ENCODE data around the gene XAGE1A.
"Not testable (repeated sequence)": the region's sequence is repeated elsewhere in the genome, so short reads cannot be mapped to it uniquely, and the experiment has no call there.

Gene XAGE1A, protein sequence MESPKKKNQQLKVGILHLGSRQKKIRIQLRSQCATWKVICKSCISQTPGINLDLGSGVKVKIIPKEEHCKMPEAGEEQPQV

DNA sequence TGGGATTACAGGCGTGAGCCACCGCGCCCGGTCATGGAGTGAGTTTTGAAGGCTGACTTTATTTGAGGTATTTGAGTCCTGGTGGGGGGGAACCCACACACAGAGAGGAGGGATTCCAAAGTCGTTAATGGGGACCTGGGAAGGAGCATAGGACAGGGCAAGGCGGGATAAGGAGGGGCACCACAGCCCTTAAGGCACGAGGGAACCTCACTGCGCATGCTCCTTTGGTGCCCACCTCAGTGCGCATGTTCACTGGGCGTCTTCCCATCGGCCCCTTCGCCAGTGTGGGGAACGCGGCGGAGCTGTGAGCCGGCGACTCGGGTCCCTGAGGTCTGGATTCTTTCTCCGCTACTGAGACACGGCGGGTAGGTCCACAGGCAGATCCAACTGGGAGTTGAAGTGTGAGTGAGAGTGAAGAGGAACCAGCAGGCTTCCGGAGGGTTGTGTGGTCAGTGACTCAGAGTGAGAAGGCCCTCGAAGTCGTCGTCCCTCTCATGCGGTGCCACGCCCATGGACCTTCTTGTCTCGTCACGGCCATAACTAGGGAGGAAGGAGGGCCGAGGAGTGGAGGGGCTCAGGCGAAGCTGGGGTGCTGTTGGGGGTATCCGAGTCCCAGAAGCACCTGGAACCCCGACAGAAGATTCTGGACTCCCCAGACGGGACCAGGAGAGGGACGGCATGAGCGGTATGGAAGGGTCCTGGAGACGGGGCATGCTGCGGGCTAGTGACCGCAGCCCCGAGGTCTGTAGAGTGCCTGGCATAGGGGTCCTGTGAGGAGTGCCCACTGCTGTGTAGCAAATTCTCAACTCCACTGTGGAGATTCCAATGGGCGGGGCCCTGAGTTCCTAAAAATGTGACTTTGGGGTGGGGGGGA is at the start of gene XAGE1A:
Gene XAGE1A, plus strand, starts transcription at position 264 of the 874 bp plus-strand sequence. CDS start 1,554 bp downstream, outside the sequence.
- not testable (repeated sequence) for H3K27ac ChIP-seq; H3K36me3 ChIP-seq (ENCODE audit: control insufficient read depth, insufficient read depth, low read length); H3K4me1 ChIP-seq; H2AFZ ChIP-seq; H3K9me3 ChIP-seq (ENCODE audit: control insufficient read depth, low read length); H3K9ac ChIP-seq; H3K4me2 ChIP-seq (ENCODE audit: low read length); H3K4me3 ChIP-seq (ENCODE audit: low read depth, low read length); H3K27me3 ChIP-seq (ENCODE audit: control insufficient read depth, insufficient read depth, low read length); H3K79me2 ChIP-seq

DNA sequence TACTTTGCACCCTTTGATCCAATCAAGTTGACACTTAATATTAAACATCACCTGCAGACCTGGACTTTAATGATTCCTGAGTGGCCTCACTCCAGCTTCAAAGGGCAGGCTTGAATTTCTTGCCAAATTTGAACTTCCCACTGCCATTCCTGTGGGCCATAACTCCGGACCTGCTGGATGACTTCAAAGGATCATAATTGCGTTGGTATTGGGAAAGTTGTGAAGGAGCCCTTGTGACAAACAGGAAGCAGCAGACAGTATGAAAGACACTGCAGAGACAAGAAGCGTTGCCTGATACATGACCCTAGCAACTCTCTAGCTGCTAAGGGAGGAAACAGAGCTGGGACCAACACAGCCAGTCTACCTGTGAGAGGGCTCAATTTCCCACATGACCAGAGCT is 43.6 kb upstream of the XAGE1A start:
- H3K9ac ChIP-seq; H3K4me1 ChIP-seq; H3K27ac ChIP-seq; H3K4me2 ChIP-seq (ENCODE audit: low read length); H3K79me2 ChIP-seq; H3K9me3 ChIP-seq (ENCODE audit: control insufficient read depth, low read length); H3K27me3 ChIP-seq (ENCODE audit: control insufficient read depth, insufficient read depth, low read length); H3K36me3 ChIP-seq (ENCODE audit: control insufficient read depth, insufficient read depth, low read length); H2AFZ ChIP-seq; H3K4me3 ChIP-seq (ENCODE audit: low read depth, low read length): not testable (repeated sequence)

DNA sequence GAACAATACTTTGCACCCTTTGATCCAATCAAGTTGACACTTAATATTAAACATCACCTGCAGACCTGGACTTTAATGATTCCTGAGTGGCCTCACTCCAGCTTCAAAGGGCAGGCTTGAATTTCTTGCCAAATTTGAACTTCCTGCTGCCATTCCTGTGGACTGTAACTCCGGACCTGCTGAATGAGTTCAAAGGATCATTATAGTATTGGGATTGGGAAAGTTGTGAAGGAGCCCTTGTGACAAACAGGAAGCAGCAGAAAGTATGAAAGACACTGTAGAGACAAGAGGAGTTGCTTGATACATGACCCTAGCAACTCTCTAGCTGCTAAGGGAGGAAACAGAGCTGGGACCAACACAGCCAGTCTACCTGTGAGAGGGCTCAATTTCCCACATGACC is 24.3 kb upstream of the XAGE1A start:
- not testable (repeated sequence) for H3K4me3 ChIP-seq (ENCODE audit: low read depth, low read length); H3K9me3 ChIP-seq (ENCODE audit: control insufficient read depth, low read length); H3K27ac ChIP-seq; H3K36me3 ChIP-seq (ENCODE audit: control insufficient read depth, insufficient read depth, low read length); H2AFZ ChIP-seq; H3K4me2 ChIP-seq (ENCODE audit: low read length); H3K27me3 ChIP-seq (ENCODE audit: control insufficient read depth, insufficient read depth, low read length); H3K9ac ChIP-seq; H3K79me2 ChIP-seq; H3K4me1 ChIP-seq

DNA sequence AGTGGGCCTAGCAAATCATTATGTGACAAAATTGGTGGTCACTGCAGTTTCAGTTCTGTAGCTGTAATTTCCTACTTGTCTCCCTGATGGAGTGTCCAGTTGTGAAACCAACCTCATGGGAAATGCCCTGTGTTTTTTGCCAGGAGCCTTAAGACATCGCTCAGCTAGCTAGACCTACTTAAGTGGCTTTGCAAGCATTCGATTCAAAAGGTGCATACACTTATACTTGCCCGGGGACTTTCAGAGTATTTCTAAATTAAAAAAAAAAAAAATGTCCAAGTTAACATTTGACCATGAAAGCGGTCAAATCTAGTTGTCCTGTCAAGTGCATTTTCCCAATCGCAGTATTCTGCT is 788 bp downstream of the XAGE1A start:
- H3K9ac ChIP-seq; H3K9me3 ChIP-seq (ENCODE audit: control insufficient read depth, low read length); H2AFZ ChIP-seq; H3K4me3 ChIP-seq (ENCODE audit: low read depth, low read length); H3K79me2 ChIP-seq; H3K27me3 ChIP-seq (ENCODE audit: control insufficient read depth, insufficient read depth, low read length); H3K36me3 ChIP-seq (ENCODE audit: control insufficient read depth, insufficient read depth, low read length); H3K4me2 ChIP-seq (ENCODE audit: low read length); H3K4me1 ChIP-seq; H3K27ac ChIP-seq: not testable (repeated sequence)

DNA sequence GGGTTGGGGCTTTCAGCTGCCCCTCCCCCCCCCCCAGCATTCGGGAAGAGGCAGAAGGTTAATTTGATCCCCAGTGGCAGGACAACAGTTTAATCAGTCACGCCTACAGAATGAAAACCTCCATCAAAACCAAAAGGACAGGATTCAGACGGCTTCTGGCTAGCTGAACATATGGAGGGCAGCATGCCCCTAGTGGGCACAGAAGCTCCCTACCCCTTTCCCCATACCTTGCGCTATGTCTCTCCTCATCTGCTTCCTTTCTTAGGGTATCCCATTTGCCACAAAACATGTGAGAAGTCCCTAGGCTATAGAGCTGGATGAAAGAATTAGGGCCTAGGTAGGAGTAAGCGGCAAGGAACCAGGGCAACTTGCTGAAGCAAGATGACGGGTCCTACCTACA is 5.8 kb downstream of the XAGE1A start:
- H3K9ac ChIP-seq; H3K36me3 ChIP-seq (ENCODE audit: control insufficient read depth, insufficient read depth, low read length); H3K4me1 ChIP-seq; H3K27ac ChIP-seq; H3K79me2 ChIP-seq; H3K9me3 ChIP-seq (ENCODE audit: control insufficient read depth, low read length); H3K27me3 ChIP-seq (ENCODE audit: control insufficient read depth, insufficient read depth, low read length); H3K4me2 ChIP-seq (ENCODE audit: low read length); H3K4me3 ChIP-seq (ENCODE audit: low read depth, low read length); H2AFZ ChIP-seq: not testable (repeated sequence)

DNA sequence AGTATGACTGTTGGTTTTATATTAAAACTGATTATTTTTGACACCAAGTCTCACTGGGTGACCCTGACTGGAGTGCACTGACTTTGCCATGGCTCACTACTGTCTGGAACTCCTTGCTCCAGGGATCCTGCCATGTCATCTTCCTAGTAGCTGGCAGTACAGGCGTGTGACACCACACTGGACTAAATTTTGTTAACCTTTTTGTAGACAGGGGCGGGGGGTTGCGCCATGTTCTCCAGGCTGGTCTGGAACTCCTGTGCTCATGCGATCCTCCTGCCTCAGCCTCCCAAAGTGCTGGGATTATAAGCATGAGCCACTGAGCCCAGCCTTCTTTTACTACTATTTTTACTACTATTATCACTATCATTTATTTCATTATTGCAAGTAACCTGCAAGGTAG is 8.9 kb downstream of the XAGE1A start:
- H3K4me3 ChIP-seq (ENCODE audit: low read depth, low read length): no peak overlapping the region
- no peaks in the 10 kb centered on the region for H3K79me2 ChIP-seq
- TF ChIP-seq, protein P1, sequence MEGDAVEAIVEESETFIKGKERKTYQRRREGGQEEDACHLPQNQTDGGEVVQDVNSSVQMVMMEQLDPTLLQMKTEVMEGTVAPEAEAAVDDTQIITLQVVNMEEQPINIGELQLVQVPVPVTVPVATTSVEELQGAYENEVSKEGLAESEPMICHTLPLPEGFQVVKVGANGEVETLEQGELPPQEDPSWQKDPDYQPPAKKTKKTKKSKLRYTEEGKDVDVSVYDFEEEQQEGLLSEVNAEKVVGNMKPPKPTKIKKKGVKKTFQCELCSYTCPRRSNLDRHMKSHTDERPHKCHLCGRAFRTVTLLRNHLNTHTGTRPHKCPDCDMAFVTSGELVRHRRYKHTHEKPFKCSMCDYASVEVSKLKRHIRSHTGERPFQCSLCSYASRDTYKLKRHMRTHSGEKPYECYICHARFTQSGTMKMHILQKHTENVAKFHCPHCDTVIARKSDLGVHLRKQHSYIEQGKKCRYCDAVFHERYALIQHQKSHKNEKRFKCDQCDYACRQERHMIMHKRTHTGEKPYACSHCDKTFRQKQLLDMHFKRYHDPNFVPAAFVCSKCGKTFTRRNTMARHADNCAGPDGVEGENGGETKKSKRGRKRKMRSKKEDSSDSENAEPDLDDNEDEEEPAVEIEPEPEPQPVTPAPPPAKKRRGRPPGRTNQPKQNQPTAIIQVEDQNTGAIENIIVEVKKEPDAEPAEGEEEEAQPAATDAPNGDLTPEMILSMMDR (IDR thresholded peaks at IDR 0.05): no peak
- no peaks in the 10 kb centered on the region for H3K36me3 ChIP-seq (ENCODE audit: control insufficient read depth, insufficient read depth, low read length)
- no peak overlapping the region for H2AFZ ChIP-seq
- H3K27ac ChIP-seq: no peak overlapping the region
- no peak overlapping the region for H3K4me2 ChIP-seq (ENCODE audit: low read length)
- H3K9ac ChIP-seq: no peak overlapping the region
- no peaks in the 10 kb centered on the region for H3K27me3 ChIP-seq (ENCODE audit: control insufficient read depth, insufficient read depth, low read length)
- H3K4me1 ChIP-seq: no peaks in the 10 kb centered on the region
- no peaks in the 10 kb centered on the region for H3K9me3 ChIP-seq (ENCODE audit: control insufficient read depth, low read length)

DNA sequence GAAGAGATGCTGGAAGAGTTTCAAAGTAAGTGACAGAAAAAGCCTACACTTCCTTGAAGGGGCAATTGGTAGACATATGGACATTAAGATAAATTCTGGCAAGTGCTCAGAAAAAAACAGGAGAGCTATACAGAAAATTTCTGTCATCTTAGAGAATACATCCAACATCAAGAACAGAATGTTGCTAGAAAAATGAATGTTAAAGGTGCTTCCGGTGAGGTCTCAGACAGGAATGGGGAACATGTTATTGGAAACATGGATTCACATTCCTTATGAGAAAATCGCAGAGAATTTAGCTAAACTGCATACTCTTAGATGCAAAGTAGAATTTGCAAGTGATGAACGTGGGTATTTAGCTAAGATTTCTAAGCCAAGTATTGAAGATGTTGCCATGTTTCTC is 11.7 kb downstream of the XAGE1A start:
- Histone ChIP-seq H3K4me1 (no peaks in the 10 kb centered on the region), H3K27me3 (ENCODE audit: control insufficient read depth, insufficient read depth, low read length) (no peaks in the 10 kb centered on the region), H3K4me2 (ENCODE audit: low read length) (no peak overlapping the region), H3K36me3 (ENCODE audit: control insufficient read depth, insufficient read depth, low read length) (no peaks in the 10 kb centered on the region), H3K79me2 (no peaks in the 10 kb centered on the region), H3K27ac (no peak overlapping the region), H3K9ac (no peak overlapping the region), H2AFZ (no peak overlapping the region), H3K4me3 (ENCODE audit: low read depth, low read length) (no peak overlapping the region), H3K9me3 (ENCODE audit: control insufficient read depth, low read length) (no peaks in the 10 kb centered on the region)
- TF ChIP-seq, protein P1 (IDR thresholded peaks at IDR 0.05): no peak
